Effector CD8-positive, alpha-beta T cell (primary cell): ENCODE data around the gene RBM5.
A peak's percentile ranks its signal among the peaks of the same experiment; 100 is the strongest.

Experiments
- DNase-seq: peaks from one replicate; lab custom pipeline; 2025; lab: John Stamatoyannopoulos, UW

RBM5 gene

GRCh38 chr3:50138266-50139200 is 49.8 kb downstream of the RBM5 start:
- no peak for DNase-seq

GRCh38 chr3:50139308-50139707 is 50.6 kb downstream of the RBM5 start:
- no peak for DNase-seq

- DNase-seq: no peak
These were observed 51.2 kb downstream of the RBM5 start for GRCh38 chr3:50139718-50140423.

- DNase-seq: no peak
These were observed 52.3 kb downstream of the RBM5 start for GRCh38 chr3:50140990-50141389.

- no peak for DNase-seq
These were observed 57.7 kb downstream of the RBM5 start for GRCh38 chr3:50146316-50146901.

GRCh38 chr3:50147016-50147415 is 58.3 kb downstream of the RBM5 start:
- DNase-seq: no peak

GRCh38 chr3:50147447-50147846 is 58.7 kb downstream of the RBM5 start:
- DNase-seq: no peak

GRCh38 chr3:50147861-50148260 is 59.1 kb downstream of the RBM5 start:
- DNase-seq: no peak

GRCh38 chr3:50150404-50150750 is 61.7 kb downstream of the RBM5 start:
- DNase-seq: no peak

- no peak for DNase-seq
These were observed 62.4 kb downstream of the RBM5 start for GRCh38 chr3:50150863-50151686.

GRCh38 chr3:50151728-50152127 is 63.0 kb downstream of the RBM5 start:
- DNase-seq: no peak

GRCh38 chr3:50153782-50154475 is 65.2 kb downstream of the RBM5 start:
- DNase-seq: no peak

- no peak for DNase-seq
These were observed 65.7 kb downstream of the RBM5 start for GRCh38 chr3:50154476-50154839.

GRCh38 chr3:50154840-50155490 is 66.2 kb downstream of the RBM5 start, which contains the start of gene SEMA3F:
SEMA3F (plus strand) TSS chr3:50155324; CDS start chr3:50159623, 4,299 bp downstream.
- DNase-seq: peak; percentile 62

GRCh38 chr3:50155491-50155878 is 66.8 kb downstream of the RBM5 start:
- no peak for DNase-seq

- no peak for DNase-seq
These were observed 67.2 kb downstream of the RBM5 start for GRCh38 chr3:50155891-50156290.

GRCh38 chr3:50156549-50157493 is 68.1 kb downstream of the RBM5 start:
- no peak for DNase-seq

- no peak for DNase-seq
These were observed 69.3 kb downstream of the RBM5 start for GRCh38 chr3:50157827-50158529.
